Endothelial cell of umbilical vein (primary cell): ENCODE data around the gene LAMP5. TPM values are rescaled to one million over a fixed set of nuclear protein-coding genes. Genes with fewer than 3 reads are reported as not detected.

Source experiments
- BruUV-seq: library from RNA; stranded (reverse); fragments of 400-500 nt; replicated peaks from 2 replicates; lab custom pipeline; 2021; lab: Mats Ljungman, UMichigan
- CTCF ChIA-PET: fragments of 300-600, 350-600 bp; sonication (Branson Sonifier 250); formaldehyde crosslinking; loops from one replicate; lab custom pipeline; 2021; ENCODE audit warnings: antibody characterized with exemption, inconsistent platforms; lab: Charles Lee
- POLR2A ChIA-PET: fragments of 300-600, 350-600 bp; sonication (Branson Sonifier 250); formaldehyde crosslinking; loops from one replicate; lab custom pipeline; 2021; ENCODE audit warnings: antibody characterized with exemption, inconsistent platforms; lab: Charles Lee
- DNase-seq: peaks from one replicate; pipeline ENCODE4 v3.0.0-alpha.2; 2011; ENCODE audit warnings: low read depth, low spot score
- FAIRE-seq: peaks from 2 replicates; lab custom pipeline; 2011; peaks lifted over from hg19 to GRCh38; lab: Jason Lieb, UNC
- H2AFZ ChIP-seq: 2 replicates; pipeline ENCODE4 v1.6.0; 2012; ENCODE audit warnings: low read depth, low read length, control low read depth, inconsistent platforms
- H3K27ac ChIP-seq: 2 replicates; pipeline ENCODE4 v1.5.1; 2011; ENCODE audit warnings: low read depth, mild to moderate bottlenecking, control low read depth, low read length, moderate library complexity; ENCODE audit not compliant: insufficient read depth
- H3K27me3 ChIP-seq, 2 experiments: 2 replicates each; pipeline versions ENCODE4 v1.6.0 to v1.6.1; 2011; ENCODE audit warnings: low read length in 2 of 2, mixed read lengths in 1 of 2; ENCODE audit not compliant: control insufficient read depth in 2 of 2, insufficient read depth in 2 of 2
- H3K36me3 ChIP-seq, 2 experiments: 2 replicates in 1 of 2; 3 replicates in 1 of 2; pipeline ENCODE4 v1.5.1; 2011; ENCODE audit warnings: low read length in 2 of 2, mild to moderate bottlenecking in 1 of 2, moderate library complexity in 1 of 2; ENCODE audit not compliant: control insufficient read depth in 2 of 2, insufficient read depth in 2 of 2; ENCODE audit errors: extremely low read depth in 1 of 2
- H3K4me1 ChIP-seq: 3 replicates; pipeline ENCODE4 v1.5.1; 2011; ENCODE audit warnings: mild to moderate bottlenecking, low read length; ENCODE audit not compliant: control insufficient read depth, insufficient read depth; ENCODE audit errors: extremely low read depth
- H3K4me2 ChIP-seq: 2 replicates; pipeline ENCODE4 v1.6.1; 2011; ENCODE audit warnings: low read length, control low read depth, mixed read lengths; ENCODE audit not compliant: insufficient read depth
- H3K4me3 ChIP-seq, 3 experiments: fragments of 200-600 bp in 1 of 3; sonication (generic), shearing (Covaris generic) in 1 of 3; replicated peaks in 1 of 3; 2 replicates each; pipeline ENCODE4 v1.5.1; 2011 to 2016; ENCODE audit warnings: control low read depth in 3 of 3, low read length in 3 of 3, mild to moderate bottlenecking in 2 of 3, inconsistent platforms in 1 of 3, low read depth in 1 of 3, moderate library complexity in 1 of 3; ENCODE audit not compliant: insufficient read depth in 1 of 3
- H3K79me2 ChIP-seq: 2 replicates; pipeline ENCODE4 v1.6.0; 2012; ENCODE audit warnings: low read length, inconsistent platforms; ENCODE audit not compliant: control insufficient read depth, insufficient read depth
- H3K9ac ChIP-seq: replicated peaks from 2 replicates; pipeline ENCODE3; 2011; ENCODE audit warnings: low read length, control low read depth; ENCODE audit not compliant: insufficient read depth; ENCODE audit errors: extremely low read depth
- H3K9me1 ChIP-seq: replicated peaks from 3 replicates; pipeline ENCODE4 v1.6.0; 2011; ENCODE audit warnings: mild to moderate bottlenecking, low read length; ENCODE audit not compliant: control insufficient read depth, insufficient read depth; ENCODE audit errors: extremely low read depth
- H3K9me3 ChIP-seq: replicated peaks from 2 replicates; pipeline ENCODE4 v1.5.1; 2012; ENCODE audit warnings: low read length, inconsistent platforms; ENCODE audit not compliant: control insufficient read depth, insufficient read depth
- H4K20me1 ChIP-seq: replicated peaks from 2 replicates; pipeline ENCODE3; 2011; ENCODE audit warnings: mild to moderate bottlenecking, low read length; ENCODE audit not compliant: control insufficient read depth, insufficient read depth; ENCODE audit errors: extremely low read depth
- EZH2 ChIP-seq: IDR thresholded peaks from 2 replicates; pipeline ENCODE4 v1.6.1; 2012; ENCODE audit warnings: borderline replicate concordance, low read depth, mild to moderate bottlenecking, moderate library complexity, low read length, inconsistent platforms; ENCODE audit not compliant: severe bottlenecking
- FOS ChIP-seq: IDR thresholded peaks from 2 replicates; pipeline ENCODE4 v1.6.1; 2011; ENCODE audit warnings: mild to moderate bottlenecking, low read length, moderate library complexity, borderline replicate concordance; ENCODE audit not compliant: insufficient read depth
- GATA2 ChIP-seq: IDR thresholded peaks from 2 replicates; pipeline ENCODE4 v1.7.0; 2011; ENCODE audit warnings: low read depth, mild to moderate bottlenecking, moderate library complexity, mixed read lengths, low read length; ENCODE audit not compliant: insufficient read length, insufficient read depth
- JUN ChIP-seq: IDR thresholded peaks from 2 replicates; pipeline ENCODE4 v1.6.1; 2011; ENCODE audit warnings: borderline replicate concordance, low read depth; ENCODE audit not compliant: insufficient read length, insufficient read depth
- MYC ChIP-seq: IDR thresholded peaks from one replicate; pipeline ENCODE4 v1.6.1; 2011; ENCODE audit warnings: mild to moderate bottlenecking, low read depth, low read length
- POLR2A ChIP-seq: IDR thresholded peaks from 2 replicates; pipeline ENCODE4 v1.6.1; 2012; ENCODE audit warnings: low read depth, mild to moderate bottlenecking, control low read depth, low read length
- POLR2AphosphoS5 ChIP-seq: IDR thresholded peaks from 2 replicates; pipeline ENCODE4 v1.6.1; 2012; ENCODE audit warnings: low read depth, mild to moderate bottlenecking, control low read depth, low read length, moderate library complexity; ENCODE audit not compliant: insufficient read depth
- dilution Hi-C: fragments of 300-500 bp; cut with MboI; formaldehyde crosslinking; loops from one replicate; pipeline ENCODE4 v1.15.0; 2019; ENCODE audit warnings: low sequenced_read_pairs; ENCODE audit not compliant: extremely low pct_ligation_motif_present
- intact Hi-C: fragments of 100-400 bp; cut with micrococcal nuclease; formaldehyde crosslinking; loops from one replicate; pipeline ENCODE4 v1.10.0; 2022
- polyA plus RNA-seq, 4 experiments: library from polyadenylated mRNA; depleted of rRNA in 3 of 4; stranded (reverse) in 3 of 4; unstranded in 1 of 4; fragments of >200 nt; gene quantifications; 2 replicates each; pipeline versions ENCODE4 v1.2.1 to v1.2.3, GENCODE V29; 2011 to 2012; ENCODE audit warnings: missing spikeins in 1 of 4
- total RNA-seq: library from RNA; stranded (reverse); gene quantifications from 2 replicates; pipeline ENCODE4 v1.2.3, GENCODE V29; 2021
- TF ChIP-seq, protein P1 (sequence below): IDR thresholded peaks from 2 replicates; pipeline ENCODE4 v1.6.1; 2011; ENCODE audit not compliant: insufficient read depth, insufficient read length
- TF ChIP-seq, protein P2 (sequence below), 2 donors: IDR thresholded peaks; 1 replicate in 1 of 2; 2 replicates in 1 of 2; pipeline ENCODE4 v1.5.1; 2011; ENCODE audit warnings: low read length in 2 of 2, mild to moderate bottlenecking in 2 of 2, moderate library complexity in 2 of 2, control low read depth in 1 of 2, inconsistent platforms in 1 of 2, low read depth in 1 of 2; ENCODE audit not compliant: insufficient read depth in 1 of 2; ENCODE audit errors: extremely low read depth in 1 of 2

Gene LAMP5
- total and polyA plus RNA-seq, 2 donors (not counting 3 experiments of a cell fraction or from before 2014, with no cell fraction given), result not detected

DNA sequence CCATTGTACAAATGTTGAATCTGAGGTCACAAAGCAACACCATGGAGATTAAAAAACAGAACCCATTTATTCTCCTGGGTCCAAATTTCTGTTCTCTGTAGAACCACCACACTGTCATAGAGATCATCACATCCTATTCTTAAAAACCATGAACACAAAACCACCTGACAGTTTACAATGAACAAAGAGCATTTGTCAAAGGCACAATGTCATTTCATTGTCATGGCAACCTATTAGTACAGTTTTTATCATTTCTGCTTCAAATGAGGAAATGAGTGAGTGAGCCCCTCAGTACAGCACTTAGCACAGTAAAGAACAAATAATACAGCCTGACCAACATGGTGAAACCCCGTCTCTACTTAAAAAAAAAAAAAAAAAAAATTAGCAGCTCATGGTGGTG, 23.1 kb upstream of the LAMP5 start:
- TF ChIP-seq POLR2A, result no peak
- TF ChIP-seq, protein P1, sequence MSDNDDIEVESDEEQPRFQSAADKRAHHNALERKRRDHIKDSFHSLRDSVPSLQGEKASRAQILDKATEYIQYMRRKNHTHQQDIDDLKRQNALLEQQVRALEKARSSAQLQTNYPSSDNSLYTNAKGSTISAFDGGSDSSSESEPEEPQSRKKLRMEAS, result no peak
- TF ChIP-seq GATA2, result no peak
- TF ChIP-seq JUN, result no peak
- TF ChIP-seq EZH2, result no peak
- no peak for TF ChIP-seq FOS
- TF ChIP-seq, protein P2, sequence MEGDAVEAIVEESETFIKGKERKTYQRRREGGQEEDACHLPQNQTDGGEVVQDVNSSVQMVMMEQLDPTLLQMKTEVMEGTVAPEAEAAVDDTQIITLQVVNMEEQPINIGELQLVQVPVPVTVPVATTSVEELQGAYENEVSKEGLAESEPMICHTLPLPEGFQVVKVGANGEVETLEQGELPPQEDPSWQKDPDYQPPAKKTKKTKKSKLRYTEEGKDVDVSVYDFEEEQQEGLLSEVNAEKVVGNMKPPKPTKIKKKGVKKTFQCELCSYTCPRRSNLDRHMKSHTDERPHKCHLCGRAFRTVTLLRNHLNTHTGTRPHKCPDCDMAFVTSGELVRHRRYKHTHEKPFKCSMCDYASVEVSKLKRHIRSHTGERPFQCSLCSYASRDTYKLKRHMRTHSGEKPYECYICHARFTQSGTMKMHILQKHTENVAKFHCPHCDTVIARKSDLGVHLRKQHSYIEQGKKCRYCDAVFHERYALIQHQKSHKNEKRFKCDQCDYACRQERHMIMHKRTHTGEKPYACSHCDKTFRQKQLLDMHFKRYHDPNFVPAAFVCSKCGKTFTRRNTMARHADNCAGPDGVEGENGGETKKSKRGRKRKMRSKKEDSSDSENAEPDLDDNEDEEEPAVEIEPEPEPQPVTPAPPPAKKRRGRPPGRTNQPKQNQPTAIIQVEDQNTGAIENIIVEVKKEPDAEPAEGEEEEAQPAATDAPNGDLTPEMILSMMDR (IDR thresholded peaks at IDR 0.05; ENCODE audit: extremely low read depth in 1 of 2, insufficient read depth in 1 of 2, low read depth in 1 of 2, low read length in 2 of 2), result no peak
- no peak for TF ChIP-seq MYC
- no peak for TF ChIP-seq POLR2AphosphoS5
- Histone ChIP-seq H3K9me1 (no peaks in the 10 kb centered on the region), H3K27me3 (no peaks in the 10 kb centered on the region), H3K4me1 (no peaks in the 10 kb centered on the region), H3K9ac (no peak overlapping the region), H3K27ac (no peak overlapping the region), H2AFZ (no peak overlapping the region), H3K9me3 (no peaks in the 10 kb centered on the region), H3K4me2 (no peak overlapping the region), H4K20me1 (no peaks in the 10 kb centered on the region), H3K79me2 (no peaks in the 10 kb centered on the region), H3K36me3 (no peaks in the 10 kb centered on the region), H3K4me3 (no peak overlapping the region)
- dilution Hi-C loops (no loop called here), intact Hi-C loops (no loop called here)
- BruUV-seq, result no TSS peak
- no peak for FAIRE-seq
- ChIA-PET POLR2A (no interaction called here), CTCF (no interaction called here)
- no peak for DNase-seq
